NCI-H1105 treated with DMSO at 0.1 percent for 48 hours (cell line): ENCODE data around the gene CCDC60.
A peak's percentile ranks its signal among the peaks of the same experiment; 100 is the strongest.
"Not testable (repeated sequence)": the region's sequence is repeated elsewhere in the genome, so short reads cannot be mapped to it uniquely, and the experiment has no call there.

ENCODE experiments used
- DNase-seq: peaks from one replicate; lab custom pipeline; 2025; lab: John Stamatoyannopoulos, UW

CCDC60 gene

GRCh38 chr12:119338593-119339363 lies 4.2 kb downstream of the CCDC60 start:
- DNase-seq: no peak

DNA sequence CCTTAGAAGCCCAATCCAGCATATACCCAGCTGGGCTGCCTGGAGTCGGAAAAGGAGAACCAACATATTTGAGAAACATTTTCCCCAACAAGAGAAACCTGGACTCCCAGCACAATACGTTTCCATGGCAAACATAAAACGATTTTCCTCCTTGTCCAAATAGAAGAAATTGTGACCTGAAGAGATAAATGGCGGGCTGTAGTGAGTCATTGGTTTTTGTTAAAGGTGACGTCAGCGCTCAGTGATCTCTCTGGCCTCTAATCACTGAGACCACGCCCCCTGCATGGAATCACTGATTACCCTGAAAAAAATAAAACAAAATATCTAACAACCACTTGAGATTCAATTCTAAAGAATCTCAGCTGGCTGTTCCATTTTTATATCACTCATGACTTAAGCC lies 6.0 kb downstream of the CCDC60 start:
- DNase-seq: no peak

DNA sequence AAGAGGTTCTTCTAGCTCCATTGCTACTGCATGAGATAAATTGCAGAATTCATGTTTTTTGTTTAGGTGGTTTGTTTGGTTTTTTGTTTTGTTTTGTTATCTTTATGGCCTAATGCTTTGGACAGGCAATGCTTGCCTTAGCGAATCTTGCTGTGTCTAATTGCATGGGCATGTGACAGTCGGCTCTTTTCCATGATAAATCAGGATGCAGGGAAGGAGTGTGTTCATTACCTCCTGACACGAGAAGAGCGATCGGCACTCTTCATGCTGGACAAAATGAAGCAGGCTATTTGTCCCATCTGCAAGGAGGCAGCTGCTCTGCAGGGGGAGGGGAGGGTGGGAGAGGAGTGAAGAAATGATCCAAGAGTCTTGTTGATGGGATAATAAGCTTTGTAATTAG lies 6.5 kb downstream of the CCDC60 start:
- DNase-seq: no peak

GRCh38 chr12:119341988-119342387 lies 7.5 kb downstream of the CCDC60 start:
- DNase-seq: no peak

DNA sequence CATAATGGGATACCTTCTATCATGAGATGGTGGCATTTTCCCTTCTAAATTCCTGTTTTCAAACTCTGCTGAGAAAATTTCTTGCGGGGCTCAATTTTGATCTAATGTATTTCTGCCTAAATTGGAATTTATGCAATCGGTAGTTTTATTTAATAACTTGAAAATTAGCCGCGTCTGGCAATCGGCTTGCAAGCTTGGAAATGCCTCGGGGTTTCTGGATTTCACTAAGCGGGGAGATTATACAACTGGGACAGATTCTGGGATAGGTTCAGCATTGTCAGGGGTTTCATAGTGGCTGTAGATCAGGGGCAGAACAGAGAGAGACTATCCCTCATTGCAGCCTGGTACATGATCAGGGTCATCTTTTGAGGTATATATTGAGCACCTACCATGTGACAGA lies 8.6 kb downstream of the CCDC60 start:
- no peak for DNase-seq

DNA sequence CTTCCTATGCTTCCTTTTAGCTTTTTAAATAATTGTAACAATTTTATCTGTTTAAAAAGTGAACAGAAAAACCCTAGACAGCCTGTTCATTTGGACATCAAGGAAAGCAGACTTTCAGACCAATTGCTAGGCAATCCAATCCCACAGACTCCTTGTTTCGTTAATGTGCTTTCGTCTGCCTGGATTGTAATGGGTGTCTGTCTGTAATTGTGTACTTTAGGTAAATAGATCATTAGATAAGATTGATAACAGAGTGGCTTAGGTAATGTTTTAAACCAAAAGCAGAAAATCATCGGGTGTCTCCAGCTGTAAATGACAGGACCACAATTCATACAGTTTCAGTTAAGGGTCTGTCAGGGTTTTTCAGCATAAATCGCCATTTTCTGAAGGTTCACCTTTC lies 19.6 kb downstream of the CCDC60 start:
- peak; percentile 96 for DNase-seq

DNA sequence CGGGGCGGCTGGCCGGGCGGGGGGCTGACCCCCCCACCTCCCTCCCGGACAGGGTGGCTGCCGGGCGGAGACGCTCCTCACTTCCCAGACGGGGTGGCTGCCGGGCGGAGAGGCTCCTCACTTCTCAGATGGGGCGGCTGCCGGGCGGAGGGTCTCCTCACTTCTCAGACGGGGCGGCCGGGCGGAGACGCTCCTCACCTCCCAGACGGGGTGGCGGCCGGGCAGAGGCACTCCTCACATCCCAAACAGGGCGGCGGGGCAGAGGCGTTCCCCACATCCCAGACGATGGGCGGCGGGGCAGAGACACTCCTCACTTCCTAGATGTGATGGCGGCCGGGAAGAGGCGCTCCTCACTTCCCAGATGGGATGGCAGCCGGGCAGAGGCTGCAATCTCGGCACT lies 25.8 kb downstream of the CCDC60 start:
- DNase-seq: not testable (repeated sequence)

DNA sequence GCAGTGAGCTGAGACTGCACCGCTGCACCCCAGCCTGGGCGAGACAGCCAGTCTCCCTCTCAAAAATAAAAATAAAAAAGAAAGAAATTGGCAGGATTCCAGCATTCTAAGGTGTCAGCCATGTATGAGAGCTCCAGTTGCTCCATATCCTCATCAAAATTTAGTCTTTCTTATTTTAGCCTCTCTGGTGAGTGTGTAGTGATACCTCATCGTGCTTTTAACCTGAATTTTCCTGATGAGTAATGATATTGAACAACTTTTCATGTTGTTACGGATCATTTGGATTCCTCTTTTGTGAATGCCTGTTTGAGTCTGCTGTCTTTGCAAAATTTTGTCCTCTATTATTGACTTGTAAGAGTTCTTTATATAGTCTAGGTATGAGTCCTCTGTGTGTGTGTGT lies 28.5 kb downstream of the CCDC60 start:
- no peak for DNase-seq

GRCh38 chr12:119363490-119363889 lies 29.0 kb downstream of the CCDC60 start:
- DNase-seq: no peak

- no peak for DNase-seq
These were observed 30.9 kb downstream of the CCDC60 start for GRCh38 chr12:119365451-119365850.

- DNase-seq: no peak
These were observed 31.5 kb downstream of the CCDC60 start for GRCh38 chr12:119366007-119366406.

- DNase-seq: no peak
These were observed 34.6 kb downstream of the CCDC60 start for GRCh38 chr12:119369161-119369560.

- peak; percentile 90 for DNase-seq
These were observed 35.5 kb downstream of the CCDC60 start for GRCh38 chr12:119369907-119370546.

DNA sequence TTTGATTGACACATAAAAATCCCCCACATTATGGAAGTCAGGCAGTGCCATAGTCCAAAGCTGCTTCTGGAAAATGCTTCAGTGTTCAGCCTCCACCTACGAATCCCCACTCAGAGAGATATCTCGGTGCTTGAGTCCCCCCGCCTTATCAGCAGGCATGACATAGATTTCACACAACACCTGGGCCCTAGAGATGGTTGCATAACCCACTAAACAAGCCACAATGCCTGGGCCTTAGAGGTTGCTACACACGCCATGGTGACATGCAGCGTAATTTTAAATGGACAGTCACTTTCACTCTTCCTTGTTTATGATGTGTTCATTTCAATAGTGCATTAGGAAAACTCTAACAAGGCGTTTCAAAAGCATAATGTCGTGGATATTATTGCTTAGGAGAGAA lies 38.0 kb downstream of the CCDC60 start:
- no peak for DNase-seq

GRCh38 chr12:119373001-119373400 lies 38.5 kb downstream of the CCDC60 start:
- no peak for DNase-seq

DNA sequence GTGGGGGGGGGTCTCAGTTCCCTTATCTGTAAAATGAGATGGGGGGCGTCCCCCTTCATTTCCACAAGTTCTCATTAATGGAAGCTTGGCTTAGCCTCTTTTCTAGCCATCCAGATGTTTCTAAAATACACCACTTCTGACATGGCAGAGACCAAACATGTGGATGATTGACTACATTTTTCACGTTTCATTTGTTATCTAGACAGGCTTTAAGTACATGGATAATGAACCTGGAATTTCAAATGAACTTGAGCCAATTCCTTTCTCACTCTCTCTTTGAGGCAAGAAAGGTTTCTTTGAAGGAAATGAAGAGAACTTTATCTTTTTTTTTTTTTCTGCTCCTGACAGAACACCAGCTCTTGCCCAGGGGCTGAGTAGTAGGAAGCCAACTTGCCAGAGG lies 39.1 kb downstream of the CCDC60 start:
- no peak for DNase-seq

DNA sequence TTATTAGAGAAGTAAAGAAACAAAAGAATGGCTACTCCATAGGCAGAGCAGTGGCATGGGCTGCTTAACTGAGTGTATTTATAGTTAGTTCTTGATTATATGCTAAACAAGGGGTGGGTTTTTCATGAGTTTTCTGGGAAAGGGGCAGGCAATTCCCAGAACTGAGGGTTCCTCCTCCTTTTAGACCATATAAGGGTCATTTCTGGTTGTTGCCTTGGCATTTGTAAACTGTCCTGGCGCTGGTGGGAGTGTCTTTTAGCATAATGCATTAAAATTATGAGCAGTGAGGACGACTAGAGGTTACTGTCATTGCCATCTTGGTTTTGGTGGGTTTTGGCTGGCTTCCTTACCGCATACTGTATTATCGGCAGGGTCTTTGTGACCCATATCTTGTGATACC lies 40.1 kb downstream of the CCDC60 start:
- no peak for DNase-seq

GRCh38 chr12:119375075-119375882 lies 40.8 kb downstream of the CCDC60 start:
- DNase-seq: no peak

DNA sequence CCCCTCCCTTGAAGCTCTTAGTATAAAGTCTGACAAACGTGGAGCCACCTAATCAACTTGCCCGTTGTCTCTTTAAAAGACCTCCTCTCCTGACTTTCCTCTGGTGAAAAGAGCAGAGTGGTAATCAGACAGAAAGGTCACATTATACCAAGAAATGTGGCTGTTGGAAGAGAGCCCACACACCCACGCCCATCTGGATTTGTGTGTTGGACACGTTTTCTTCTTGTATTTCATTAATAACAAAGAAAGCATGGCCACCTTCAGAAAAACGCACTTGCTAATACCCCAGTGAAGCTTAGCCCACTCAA lies 41.3 kb downstream of the CCDC60 start:
- no peak for DNase-seq

DNA sequence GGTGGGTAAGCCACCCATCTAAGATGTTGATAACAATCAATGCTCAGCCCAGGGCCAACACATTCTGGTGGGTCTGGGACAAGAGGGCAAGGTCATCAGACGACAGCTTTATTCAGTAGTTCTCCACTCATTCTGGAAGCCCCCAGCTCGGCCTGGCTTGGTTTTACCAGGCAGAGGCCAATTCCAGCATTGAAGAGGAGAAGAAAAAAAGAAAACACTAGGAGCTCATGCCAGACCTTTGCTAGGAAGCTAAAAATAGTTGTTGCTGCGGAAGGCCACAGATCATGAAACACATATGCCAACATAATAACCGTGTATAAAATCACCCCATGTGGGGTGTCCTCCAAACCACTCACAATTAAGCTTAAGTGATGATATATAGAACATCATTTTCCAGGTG lies 44.4 kb downstream of the CCDC60 start:
- DNase-seq: no peak

- no peak for DNase-seq
These were observed 47.1 kb downstream of the CCDC60 start for GRCh38 chr12:119381471-119382235.

DNA sequence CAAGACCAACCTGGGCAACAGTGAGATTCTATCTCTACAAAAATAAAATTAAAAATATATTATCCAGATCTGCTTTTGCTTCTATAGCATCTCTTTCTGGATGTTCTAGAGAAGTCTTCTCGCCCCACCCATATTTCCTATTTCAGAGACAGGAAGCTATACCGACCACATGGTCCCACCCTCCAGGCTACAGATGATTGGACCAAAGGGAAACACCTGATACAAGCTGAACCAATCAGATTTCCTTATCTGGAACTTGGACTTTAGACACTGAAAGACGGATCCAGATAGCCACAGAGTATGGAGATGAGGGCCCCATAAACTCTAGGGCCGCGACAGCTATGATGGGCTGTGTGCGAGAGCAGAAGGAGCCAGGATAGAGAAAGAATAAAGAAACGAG lies 48.7 kb downstream of the CCDC60 start:
- DNase-seq: no peak
